ENCODE results near the gene WDR7.

The WDR7 gene

DNA sequence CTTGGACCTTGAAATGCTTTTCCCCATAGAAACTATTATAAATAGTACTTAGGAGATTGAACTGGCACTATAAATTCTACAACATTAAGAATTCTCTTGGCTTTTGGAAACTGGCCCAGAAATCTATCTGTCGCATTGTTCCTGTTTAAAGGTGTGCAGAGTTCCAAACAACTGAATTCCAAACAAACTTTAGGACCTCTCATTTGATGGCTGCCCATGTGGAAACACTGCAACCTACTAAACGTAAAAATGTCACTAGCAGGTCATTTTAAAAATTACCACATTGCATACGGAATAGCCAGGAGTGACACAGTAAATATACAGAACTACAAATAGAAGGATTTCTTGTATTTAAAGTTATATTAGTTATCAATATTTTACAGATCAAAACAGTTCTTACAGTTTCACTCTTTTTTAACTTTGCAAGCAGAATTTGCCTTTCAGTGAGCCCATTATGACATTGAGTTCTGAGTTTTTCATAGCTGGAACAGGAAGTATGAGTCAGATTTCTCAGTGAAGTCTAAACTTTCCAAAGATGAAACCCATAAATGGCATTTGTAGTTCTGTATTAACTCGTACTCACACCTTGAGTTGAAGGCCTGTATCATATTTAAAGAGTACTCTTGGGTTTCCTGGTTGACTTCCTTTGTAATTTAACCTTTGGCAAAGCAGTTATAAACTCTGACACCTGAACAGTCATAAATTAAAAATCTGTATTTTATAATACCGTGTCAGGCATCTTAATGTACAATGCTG is 353.4 kb downstream of the WDR7 start:
- DNase-seq = no peak

DNA sequence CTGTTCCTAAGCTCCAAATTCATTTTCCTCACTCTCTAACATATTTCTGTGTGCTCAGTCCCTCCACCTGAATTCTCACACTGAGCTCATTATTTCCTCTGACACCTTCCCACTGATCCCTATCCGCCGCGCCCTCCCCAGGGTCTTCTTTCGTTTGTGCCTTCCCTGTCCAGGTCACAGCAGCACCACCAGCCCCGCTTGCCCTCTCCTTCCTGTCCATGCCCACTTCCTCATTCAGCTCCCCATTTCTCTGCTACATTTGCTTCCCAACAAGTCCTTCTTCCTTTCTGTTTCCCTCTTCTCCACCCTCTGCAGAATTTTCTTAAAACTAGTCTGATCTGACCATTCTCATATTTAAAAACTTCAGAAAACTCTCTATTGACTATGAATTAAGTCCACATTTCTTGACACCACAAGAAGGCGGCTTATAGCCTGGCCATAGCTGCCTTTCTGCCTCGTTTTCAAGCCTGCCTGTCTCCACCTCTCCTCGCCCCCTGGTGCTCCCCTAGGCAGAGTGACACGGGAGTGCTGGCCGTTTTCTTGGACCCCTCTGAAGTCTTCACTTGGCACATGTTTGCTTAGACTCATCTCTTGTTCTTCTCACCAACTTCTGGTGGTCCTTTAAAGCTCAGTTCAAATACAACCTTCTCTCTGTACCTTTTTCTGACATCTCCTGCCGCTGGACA is 357.0 kb downstream of the WDR7 start:
- no peak for DNase-seq

DNA sequence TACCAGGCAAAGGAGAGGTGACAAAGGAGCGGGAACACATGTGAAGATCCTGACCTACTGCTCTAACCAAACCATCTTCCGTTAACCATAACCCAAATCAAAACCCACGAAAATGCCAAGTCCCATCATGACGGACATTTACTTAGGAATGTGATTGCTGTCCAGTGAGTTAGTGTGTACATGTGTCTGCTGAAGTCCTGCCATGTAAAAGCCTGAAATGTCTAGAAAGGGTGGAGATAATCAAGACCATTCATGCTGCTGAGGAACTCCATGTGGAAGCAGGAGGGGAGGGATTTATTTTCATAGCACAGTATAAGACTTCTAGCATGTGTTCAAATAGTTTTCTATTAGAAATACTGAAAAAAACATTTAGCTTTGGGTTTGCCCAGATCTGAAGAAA is 358.7 kb downstream of the WDR7 start:
- no peak for DNase-seq

DNA sequence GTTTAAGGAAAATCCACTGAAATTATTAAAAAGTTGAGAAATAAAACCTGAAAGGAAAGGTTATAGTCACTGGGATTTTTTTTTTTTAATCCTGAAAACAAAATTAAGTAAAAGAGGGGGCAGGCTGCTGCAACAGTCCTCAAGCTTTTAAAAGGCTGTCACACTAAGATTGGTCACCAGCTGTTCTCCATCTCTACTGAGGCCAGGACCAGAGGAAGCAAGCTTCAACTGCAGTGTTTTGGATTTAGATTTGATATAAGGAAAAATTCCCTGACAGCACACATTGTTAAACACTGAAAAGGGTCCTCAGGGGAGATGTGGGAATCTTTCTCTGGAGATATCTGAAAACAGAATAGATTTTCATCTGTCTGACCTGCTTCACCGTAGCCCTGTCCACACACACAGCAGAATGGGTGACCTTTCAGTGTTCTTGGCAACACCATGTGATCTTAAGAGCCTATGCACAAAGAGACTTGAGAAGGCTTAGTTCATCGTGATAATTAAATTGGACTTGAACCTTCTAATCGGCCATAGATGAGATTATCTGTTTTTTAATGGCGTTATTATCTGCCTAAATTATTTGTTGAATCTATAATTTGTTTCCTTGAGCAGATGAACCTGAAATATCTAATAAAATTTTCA is 363.7 kb downstream of the WDR7 start:
- DNase-seq = no peak

DNA sequence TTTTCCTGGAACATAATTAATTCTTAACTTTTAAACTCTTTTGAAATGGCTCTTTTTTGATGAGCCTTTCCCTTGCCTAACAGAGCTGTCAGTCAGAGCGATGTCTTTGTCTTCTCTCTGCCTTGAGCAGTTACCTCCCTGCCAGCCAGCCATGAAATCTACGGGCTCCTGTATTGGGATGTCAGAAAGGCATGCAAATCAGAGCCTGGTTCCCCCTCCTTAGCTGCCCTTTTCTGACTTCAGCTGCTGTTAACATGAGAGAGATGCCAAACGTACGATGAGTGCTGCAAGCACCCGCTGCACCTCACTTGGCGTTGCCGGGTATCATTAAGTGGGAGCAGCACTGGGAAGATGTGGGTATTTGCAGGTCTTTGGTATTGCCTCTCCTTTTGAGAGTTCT is 364.3 kb downstream of the WDR7 start:
- DNase-seq = no peak

DNA sequence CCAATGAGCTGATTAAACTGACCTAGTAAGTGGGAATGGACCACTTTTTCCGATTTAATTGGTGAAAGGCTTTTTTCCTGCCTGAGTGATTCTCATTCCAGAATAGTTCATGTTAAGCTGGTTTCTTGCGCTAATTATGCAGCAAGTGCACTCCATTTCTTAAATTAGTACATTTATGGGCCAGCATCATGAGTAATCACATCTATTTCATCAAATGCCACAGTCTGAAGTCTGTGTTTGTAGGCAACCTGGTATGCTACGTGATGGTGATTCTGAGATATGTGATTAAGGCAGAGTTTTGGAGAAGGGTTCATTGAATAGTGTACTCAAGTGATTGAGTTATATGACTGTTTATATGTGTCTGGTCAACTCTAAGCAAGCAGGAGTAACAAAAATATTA is 367.7 kb downstream of the WDR7 start:
- DNase-seq = no peak

DNA sequence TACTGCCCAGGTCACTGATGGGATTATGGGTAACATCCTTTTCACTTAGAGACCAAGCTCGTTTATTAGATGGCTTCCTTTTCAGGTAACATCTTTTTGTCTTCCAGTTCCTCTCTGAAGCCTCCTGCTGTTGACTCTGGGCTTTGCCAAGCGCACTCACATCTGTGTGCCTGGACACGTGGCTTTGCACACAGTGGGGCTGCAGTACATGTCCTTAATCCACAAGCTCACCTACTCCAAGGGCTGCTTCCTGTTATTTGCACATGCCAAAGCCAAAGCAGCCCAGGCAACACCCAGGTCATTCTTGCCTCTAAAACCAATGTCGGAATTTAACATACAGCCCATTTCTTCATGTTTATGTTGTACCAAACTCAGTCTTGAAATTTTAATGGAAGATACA is 371.6 kb downstream of the WDR7 start:
- DNase-seq = no peak

DNA sequence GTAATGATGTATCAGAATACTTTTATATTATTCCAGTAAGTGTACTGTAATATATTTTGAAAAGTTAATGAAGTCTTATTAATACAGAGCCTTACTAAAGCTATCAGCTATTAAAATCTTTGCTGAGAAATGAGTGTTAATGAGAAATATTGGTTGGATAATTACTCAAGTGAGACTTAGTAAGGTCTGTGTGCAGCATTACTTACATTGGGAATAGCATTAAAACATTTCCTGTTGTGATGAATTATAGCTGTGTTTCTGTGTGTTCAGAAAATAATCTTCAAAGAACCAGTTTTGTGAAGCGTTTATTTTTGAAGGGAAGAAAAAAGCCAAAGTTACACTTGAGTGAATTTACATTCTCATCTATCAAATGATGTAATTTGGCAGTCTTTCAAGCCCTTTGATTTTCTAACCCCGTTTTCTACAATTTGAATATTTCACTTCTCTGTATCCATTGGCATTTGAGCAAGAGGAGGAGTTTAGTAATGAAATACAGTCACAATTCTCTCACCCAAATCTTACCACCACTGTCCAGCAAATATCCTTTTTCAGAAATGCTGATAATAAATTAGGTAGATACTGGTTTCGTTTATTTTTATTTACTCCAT is 372.2 kb downstream of the WDR7 start:
- DNase-seq = no peak

DNA sequence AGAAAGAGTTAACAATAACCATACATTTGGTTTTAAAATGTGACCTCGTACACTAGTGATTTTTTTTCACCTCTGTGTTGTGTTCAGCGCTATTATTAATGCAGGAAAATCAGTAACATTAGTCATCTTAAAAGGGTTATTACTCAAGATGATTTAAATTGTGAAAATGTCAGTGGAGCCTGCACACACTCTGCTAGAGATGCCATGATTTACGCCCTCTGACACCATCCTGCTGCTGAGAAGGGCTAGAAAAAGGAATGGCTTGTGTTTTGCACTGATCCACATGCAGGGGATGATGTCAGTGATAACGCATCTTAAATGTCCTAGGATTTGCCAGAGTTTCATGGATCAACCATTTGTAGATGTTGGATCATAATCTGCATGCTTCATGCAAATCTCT is 374.4 kb downstream of the WDR7 start:
- DNase-seq = no peak

DNA sequence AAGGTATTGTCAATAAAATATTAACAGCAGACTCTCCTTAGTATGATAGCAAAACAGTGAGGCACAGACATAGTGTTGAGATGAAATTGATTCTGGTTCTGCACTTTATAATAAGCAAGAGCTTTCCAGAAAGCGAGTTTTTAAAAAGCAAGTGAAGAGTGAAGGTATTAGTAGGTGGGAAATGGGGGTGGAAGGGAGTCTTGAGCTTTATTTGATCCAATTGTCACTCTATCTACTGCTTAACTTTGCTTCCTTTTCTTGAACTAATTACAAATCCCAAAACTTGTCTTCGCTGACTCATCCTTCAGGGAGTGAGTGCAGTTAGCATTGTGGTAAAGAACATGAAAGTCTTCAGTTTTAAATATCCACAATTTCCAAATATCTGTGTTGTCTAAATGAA is 375.2 kb downstream of the WDR7 start:
- DNase-seq = no peak

DNA sequence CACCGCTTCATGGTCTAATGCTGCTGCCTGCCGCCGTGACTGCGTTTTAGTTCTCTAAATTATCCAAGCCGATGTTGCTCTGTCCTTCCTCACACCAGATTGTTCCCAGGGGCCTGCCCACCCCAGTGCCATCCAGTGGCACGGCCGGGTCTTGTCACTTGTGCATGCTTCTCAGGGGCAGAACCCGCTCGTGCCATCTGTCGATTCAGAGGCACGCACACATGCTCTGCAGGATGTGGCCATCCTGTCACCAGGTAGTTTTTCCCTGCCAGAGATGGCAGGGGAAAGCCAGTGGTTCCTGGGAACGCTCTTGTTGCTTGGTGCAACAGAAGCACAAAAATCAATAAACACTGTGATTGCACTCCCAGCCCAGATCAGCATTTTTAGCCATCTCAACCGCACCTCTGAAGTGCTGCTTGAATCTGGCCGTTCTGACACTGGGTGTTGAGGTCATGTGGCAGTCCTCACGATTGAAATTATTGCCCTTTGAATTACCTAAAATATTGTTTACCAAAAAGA is 376.1 kb downstream of the WDR7 start:
- DNase-seq = no peak

DNA sequence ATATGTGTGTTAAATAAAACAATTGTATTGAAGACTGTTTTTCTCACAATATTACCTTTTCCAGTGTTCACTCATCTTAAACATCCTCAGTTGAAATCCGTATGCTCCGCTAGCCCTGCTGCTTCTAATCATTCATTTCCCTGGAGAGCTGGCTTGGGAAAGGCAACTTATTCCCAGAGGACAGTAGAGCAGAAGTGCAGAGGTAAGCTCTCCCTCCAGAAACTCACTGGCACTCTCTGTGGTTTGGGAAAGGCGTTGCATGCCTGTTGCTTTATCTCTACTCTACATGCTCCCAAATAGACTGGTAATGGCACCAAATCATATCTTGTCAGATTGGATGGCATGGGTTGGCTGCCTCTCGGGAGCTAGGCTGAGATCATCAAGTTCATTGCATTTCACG is 378.6 kb downstream of the WDR7 start:
- DNase-seq = peak; percentile 41

DNA sequence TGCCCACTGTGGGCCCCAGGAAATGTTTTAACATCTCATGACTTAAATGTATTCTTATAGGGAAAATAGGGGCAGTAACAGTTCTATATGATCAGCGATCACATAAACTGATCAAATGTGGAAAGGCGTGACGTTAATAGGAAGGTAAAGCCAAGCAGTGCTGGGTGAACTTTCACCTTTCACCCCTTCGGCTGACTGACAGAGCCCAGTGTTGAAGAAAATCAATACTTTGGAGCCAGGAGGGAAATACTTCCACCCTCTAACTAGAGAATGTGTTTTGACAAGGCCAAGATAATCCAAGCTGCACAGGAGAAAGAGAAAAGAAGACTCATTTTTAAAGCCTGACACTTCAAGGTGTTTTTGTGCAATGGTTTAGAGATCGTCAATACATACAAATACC is 379.3 kb downstream of the WDR7 start:
- no peak for DNase-seq

DNA sequence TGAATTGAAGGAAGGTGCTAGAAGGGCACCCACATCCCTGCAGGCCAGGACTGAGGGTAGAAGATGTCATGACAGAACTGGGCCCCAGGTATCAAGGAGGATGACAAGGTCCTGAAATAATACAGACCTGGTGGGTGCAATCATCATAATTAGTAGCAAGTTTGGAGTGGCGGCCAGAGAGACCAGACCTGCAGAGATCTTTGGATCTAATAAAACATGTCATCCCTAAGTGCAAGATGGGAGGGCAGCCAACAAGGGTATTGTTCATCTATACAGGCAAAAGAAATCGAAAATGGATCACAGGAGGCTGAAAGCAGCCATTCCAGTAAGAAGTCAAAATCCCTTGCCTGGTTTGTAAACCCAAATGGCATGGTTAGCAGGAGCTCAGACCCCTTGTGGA is 384.4 kb downstream of the WDR7 start:
- no peak for DNase-seq

DNA sequence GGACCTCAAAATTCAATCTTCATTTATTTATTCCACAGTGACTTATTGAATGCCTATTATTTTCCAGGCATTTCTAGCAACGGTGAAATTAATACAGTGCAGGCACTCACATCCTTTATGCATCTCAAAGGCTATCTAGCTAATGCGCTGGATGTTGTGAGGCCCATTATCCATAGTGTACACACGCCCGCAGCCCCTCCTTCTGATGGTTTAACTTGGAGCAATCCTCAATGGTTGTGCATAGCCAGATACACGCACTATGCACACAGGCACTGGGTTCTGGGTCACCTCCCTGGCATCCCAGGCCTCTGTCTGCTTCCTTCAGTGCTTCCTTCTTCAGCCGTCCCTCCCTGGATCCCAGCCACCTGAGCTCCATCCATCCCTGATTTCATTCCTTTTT is 387.2 kb downstream of the WDR7 start:
- DNase-seq = no peak

DNA sequence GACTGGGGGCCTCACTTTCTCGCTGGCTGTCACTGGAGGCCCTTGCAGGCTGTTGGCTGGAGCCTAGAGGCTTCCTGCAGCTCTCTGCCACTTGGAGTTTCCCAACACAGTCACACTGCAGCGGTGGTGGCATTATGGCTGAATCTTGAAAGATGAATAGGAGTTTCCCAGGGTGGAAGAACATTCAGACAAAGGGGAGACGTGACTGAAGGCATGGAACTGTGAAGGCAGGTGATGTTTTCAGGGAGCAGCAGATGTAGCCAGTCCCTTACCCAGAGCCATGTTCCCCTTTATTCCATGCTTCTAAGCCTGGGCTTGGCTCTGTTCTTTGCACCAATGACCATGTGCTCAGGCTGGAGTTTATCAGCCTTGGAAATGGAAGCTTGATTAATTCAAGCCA is 389.0 kb downstream of the WDR7 start:
- no peak for DNase-seq

DNA sequence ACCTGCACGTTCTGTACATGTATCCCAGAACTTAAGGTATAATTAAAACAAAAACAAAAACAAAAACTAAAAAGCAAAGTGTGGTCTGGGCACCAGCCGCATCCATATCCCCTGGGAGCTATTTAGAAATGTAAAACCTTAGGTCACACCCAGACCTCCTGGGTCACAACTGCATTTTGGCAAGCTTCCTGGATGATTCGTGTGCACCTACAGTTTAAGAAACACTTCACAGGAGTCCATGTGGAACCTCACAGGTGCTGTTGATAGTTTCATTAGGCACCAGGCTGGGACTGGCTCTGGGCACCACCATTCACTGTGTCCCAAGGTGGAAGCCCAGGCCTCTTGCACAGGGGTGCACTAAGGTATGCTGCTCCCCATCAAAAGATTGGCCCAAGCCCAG is 392.1 kb downstream of the WDR7 start:
- no peak for DNase-seq

DNA sequence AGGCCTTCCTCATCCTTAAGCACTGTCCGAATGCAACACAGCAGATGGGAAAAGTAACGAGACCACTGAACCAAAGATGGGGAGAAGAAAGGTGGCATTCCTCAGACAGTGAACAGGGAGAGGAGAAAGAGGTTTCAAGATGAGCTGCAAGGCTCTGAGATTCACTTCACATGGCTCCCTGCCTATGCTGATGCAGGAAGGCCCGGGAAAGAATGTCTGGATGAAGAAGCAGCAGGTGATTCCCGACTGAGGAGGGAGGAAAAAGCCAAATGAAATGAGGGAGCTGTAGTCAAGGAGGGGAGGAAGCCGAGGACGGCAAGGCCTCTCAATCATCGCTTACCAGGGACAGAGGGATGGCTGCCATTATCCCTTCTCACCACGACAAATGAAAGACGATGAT is 397.2 kb downstream of the WDR7 start:
- DNase-seq = no peak

DNA sequence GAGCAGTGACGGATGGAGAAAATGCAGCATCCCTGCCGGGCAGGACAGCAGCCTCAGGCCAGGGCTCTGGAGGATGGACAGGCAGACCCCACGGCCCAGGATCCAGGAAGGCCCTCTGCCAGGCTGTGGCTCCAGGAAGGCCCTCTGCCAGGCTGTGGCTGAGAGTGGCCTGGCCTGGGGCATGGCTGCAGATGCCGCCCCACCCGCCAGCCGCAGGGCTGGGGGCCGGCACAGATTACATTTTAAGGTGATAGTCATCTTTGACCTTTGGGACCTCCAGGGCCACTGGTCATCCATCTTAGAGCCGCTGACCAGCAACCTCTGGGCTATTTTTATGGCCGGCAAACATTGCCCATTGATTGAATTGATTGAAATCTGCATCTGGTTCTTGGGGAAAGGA is 397.7 kb downstream of the WDR7 start:
- no peak for DNase-seq

DNA sequence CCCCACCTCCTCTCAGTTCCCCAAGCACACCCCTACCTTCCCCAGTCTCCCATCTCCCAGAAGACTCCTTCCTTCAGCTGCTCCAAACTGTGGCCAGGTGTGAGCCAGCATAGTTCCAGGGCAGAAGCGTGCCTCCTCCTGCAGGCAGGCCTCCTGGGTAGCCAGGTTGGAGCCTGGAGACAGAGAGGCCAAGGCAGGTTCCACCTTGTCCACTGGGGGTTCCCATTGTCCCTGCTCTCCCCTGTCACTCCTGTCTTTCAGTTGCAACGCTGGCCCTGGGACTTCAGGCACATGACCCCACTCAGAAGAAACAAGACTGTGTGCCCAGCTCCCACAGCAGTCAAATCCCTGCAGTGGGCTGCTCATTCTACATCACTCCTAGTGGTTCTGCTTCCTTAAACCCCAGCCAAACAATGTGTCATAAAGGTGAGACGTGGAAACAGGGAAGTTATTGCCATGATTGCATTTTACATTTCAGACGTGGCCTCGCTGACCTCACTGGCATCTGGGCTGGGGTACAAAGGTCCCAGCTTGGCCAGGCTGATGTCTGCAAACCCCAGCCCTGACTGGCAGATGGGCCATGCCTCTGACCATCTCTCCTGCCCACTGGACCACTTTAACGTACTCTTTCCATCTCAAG is 399.3 kb downstream of the WDR7 start:
- DNase-seq = no peak

DNA sequence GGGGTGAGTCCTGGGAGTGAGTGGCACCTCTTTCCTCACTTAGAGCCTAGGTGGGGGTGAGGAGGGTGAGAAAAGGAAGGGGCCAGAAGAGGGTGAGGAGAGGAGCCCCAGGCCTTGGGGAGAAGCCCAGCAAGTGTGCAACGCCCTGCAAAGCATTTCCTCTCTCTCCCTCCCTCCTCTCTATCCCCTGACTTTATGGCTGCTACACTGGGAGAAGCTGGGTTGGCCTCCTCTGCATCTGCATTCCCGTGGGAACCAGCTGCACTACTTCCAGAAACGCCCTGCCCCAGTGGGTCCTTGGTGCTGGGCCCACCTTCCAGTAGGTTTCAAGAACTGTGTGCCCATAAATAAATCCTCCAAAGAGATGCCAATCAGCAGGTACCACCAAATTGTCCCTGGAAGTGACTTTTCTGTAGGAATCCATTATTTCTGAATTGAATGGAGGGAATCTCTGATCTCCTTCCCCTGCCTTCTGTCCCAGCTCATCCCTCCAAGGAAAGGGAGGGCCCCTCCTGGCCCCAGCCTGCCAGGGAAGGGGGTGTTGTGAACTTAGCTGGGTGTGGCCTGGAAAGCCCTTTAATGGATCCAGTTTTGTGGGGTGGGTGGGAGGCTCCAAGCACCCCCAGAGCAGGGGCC is 400.0 kb downstream of the WDR7 start:
- DNase-seq = no peak

DNA sequence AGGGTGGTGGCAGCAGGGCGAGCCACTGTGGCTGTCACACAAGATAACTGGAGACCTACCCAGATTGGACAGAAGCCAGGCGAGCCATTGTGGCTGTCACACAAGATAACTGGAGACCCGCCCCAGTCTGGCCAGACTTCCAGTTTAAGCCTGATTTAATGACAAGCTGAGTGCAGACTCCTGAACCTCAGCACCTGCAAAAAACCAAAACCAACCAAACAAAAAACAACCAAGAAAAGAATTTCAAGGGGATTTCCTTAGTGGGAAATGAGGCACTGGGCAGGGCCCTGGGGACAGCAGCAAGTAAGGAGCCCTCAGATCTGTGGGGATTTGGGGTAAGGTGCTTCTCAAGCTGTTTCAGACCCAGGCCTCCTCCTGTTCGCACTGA is 400.5 kb downstream of the WDR7 start:
- DNase-seq = peak; percentile 12

DNA sequence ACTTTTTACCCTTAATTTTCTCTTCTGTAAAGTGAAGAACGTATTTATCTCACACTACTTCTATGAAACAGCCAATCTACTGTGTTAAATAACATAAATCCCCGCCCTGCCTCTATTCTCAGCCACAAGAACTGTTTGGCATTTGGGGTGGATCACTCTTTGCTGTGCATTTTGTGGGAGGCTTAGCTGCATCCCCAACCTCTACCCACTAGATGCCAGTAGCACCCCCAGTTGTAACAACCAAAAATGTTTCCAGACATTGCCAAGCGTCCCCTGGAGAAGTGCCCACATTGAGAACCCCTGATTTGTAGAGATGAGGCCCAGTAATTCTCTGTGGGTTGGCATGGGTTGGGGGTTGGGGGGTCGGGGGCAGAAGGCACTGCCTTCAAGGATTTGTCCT is 401.0 kb downstream of the WDR7 start:
- DNase-seq = no peak

All from NCI-H1092 (cell line).